HepG2 (cell line): ENCODE measurements around the gene PLA2G4D. TPM values are rescaled to one million over a fixed set of nuclear protein-coding genes. Genes with fewer than 3 reads are reported as not detected.

Source experiments
- AHR ChIP-seq: IDR thresholded peaks from 2 replicates; pipeline ENCODE4 v1.6.1; 2018; ENCODE audit warnings: missing genetic modification reagents, missing compliant biosample characterization
- CBFB ChIP-seq: sonication (generic); formaldehyde crosslinking; IDR thresholded peaks from 2 replicates; pipeline ENCODE4 v1.4.0; 2020; ENCODE audit warnings: missing genetic modification reagents
- CEBPZ ChIP-seq: IDR thresholded peaks from 2 replicates; pipeline ENCODE4 v1.6.1; 2012; ENCODE audit warnings: low read length, improper control_type of control experiment
- CREB1 ChIP-seq, 2 experiments: fragments of 450-650 bp in 1 of 2; IDR thresholded peaks; 2 replicates each; pipeline ENCODE4 v1.6.1; 2016 to 2017; ENCODE audit warnings: control low read depth in 1 of 2, mild to moderate bottlenecking in 1 of 2, missing compliant biosample characterization in 1 of 2, missing genetic modification characterization in 1 of 2
- DPF2 ChIP-seq: sonication (generic); formaldehyde crosslinking; IDR thresholded peaks from 2 replicates; pipeline ENCODE4 v1.4.0; 2020; ENCODE audit warnings: mild to moderate bottlenecking, low read depth, missing genetic modification reagents, borderline replicate concordance
- HES4 ChIP-seq: sonication (generic); formaldehyde crosslinking; IDR thresholded peaks from 2 replicates; pipeline ENCODE4 v1.9.0; 2021; ENCODE audit warnings: mild to moderate bottlenecking, missing genetic modification reagents, borderline replicate concordance
- IRX3 ChIP-seq: sonication (generic); formaldehyde crosslinking; IDR thresholded peaks from 2 replicates; pipeline ENCODE4 v1.8.1; 2023; ENCODE audit warnings: mild to moderate bottlenecking, low read depth, missing genetic modification reagents, borderline replicate concordance
- MIER3 ChIP-seq: IDR thresholded peaks from 2 replicates; pipeline ENCODE4 v1.6.1; 2016; ENCODE audit warnings: missing compliant biosample characterization, borderline replicate concordance
- MXD1 ChIP-seq: sonication (generic); formaldehyde crosslinking; IDR thresholded peaks from 2 replicates; pipeline ENCODE4 v1.4.0; 2020; ENCODE audit warnings: mild to moderate bottlenecking, missing genetic modification reagents
- NCOA1 ChIP-seq: sonication (generic); formaldehyde crosslinking; IDR thresholded peaks from 2 replicates; pipeline ENCODE4 v1.9.0; 2021; ENCODE audit warnings: missing genetic modification reagents
- NCOA2 ChIP-seq: sonication (generic); formaldehyde crosslinking; IDR thresholded peaks from 2 replicates; pipeline ENCODE4 v1.8.0; 2022; ENCODE audit warnings: inconsistent platforms
- PATZ1 ChIP-seq: sonication (generic); formaldehyde crosslinking; IDR thresholded peaks from 2 replicates; pipeline ENCODE4 v1.4.0; 2020; ENCODE audit warnings: missing genetic modification reagents
- STAT5B ChIP-seq: sonication (generic); formaldehyde crosslinking; IDR thresholded peaks from 2 replicates; pipeline ENCODE4 v1.4.0; 2020; ENCODE audit warnings: missing genetic modification reagents
- TBL1XR1 ChIP-seq: fragments of 150-350 bp; IDR thresholded peaks from 2 replicates; pipeline ENCODE4 v1.6.1; 2014; ENCODE audit warnings: borderline replicate concordance, low read length; ENCODE audit not compliant: partially characterized antibody
- ZIK1 ChIP-seq: sonication (generic); formaldehyde crosslinking; IDR thresholded peaks from 2 replicates; pipeline ENCODE4 v1.5.0; 2020; ENCODE audit warnings: mild to moderate bottlenecking, low read depth, missing genetic modification reagents, borderline replicate concordance
- ZNF234 ChIP-seq: sonication (generic); formaldehyde crosslinking; conservative IDR thresholded peaks from 2 replicates; pipeline ENCODE4 v1.5.1; 2020; ENCODE audit warnings: mild to moderate bottlenecking, missing genetic modification reagents
- ZNF503 ChIP-seq: sonication (generic); formaldehyde crosslinking; IDR thresholded peaks from 2 replicates; pipeline ENCODE4 v1.4.0; 2020; ENCODE audit warnings: missing genetic modification reagents
- ZNF777 ChIP-seq: sonication (generic); formaldehyde crosslinking; IDR thresholded peaks from 2 replicates; pipeline ENCODE4 v1.4.0; 2020; ENCODE audit warnings: missing genetic modification reagents
- ZSCAN25 ChIP-seq: sonication (generic); formaldehyde crosslinking; IDR thresholded peaks from 2 replicates; pipeline ENCODE4 v1.8.0; 2022; ENCODE audit warnings: mild to moderate bottlenecking, missing genetic modification reagents
- ZUFSP ChIP-seq: sonication (generic); formaldehyde crosslinking; IDR thresholded peaks from 2 replicates; pipeline ENCODE4 v1.9.0; 2021; ENCODE audit warnings: missing genetic modification reagents, mild to moderate bottlenecking, borderline replicate concordance
- polyA plus RNA-seq, 8 experiments: library from polyadenylated mRNA; depleted of rRNA in 3 of 8; stranded (reverse) in 7 of 8; unstranded in 1 of 8; fragments of >200 nt; fragmentation: Illumina TruSeq in 4 of 8; extraction: Trizol in 4 of 8; gene quantifications; 2 replicates each; pipeline versions ENCODE4 v1.2.1 to v1.2.3, GENCODE V29; 2011 to 2016; ENCODE audit warnings: low read depth in 4 of 8, missing spikeins in 1 of 8, mixed read lengths in 1 of 8; ENCODE audit not compliant: insufficient read depth in 1 of 8
- total RNA-seq, 5 experiments: library from RNA; depleted of rRNA; stranded (reverse); fragments of >200 nt; fragmentation: Illumina TruSeq; extraction: Trizol; gene quantifications; 2 replicates each; pipeline ENCODE4 v1.2.3, GENCODE V29; 2016; ENCODE audit warnings: low read depth in 1 of 5

PLA2G4D gene
- total and polyA plus RNA-seq, 2 of the 13 experiments (the other 11 are each of a cell fraction or from before 2014, with no cell fraction given) = 0.04 to 0.21 TPM

GRCh38 chr15:42138968-42139386 is 44.6 kb upstream of the PLA2G4D start (continued):
- TF ChIP-seq STAT5B (0 out of 2 replicates have a peak, but pooled peaks have one; percentile 39), DPF2 (CRISPR knock-in tag) (peak; percentile 59; the same call in 1 of the 2 replicates), CBFB (0 out of 2 replicates have a peak, but pooled peaks have one; percentile 39), ZNF503 (CRISPR knock-in tag) (peak; percentile 75; the same call in 1 of the 2 replicates), ZIK1 (CRISPR knock-in tag) (0 out of 2 replicates have a peak, but pooled peaks have one; percentile 26), TBL1XR1 (peak; percentile 35), HES4 (no peak), CEBPZ (peak; percentile 88), IRX3 (CRISPR knock-in tag) (peak; percentile 39; the same call in 1 of the 2 replicates), NCOA2 (CRISPR knock-in tag) (peak; percentile 83), PATZ1 (CRISPR knock-in tag) (no peak), ZSCAN25 (CRISPR knock-in tag) (0 out of 2 replicates have a peak, but pooled peaks have one; percentile 19), CREB1 (IDR thresholded peaks at IDR 0.05) (no peak), CREB1 (CRISPR knock-in tag; IDR thresholded peaks at IDR 0.05) (peak; percentile 58; the same call in 1 of the 2 replicates), ZNF777 (no peak), AHR (0 out of 2 replicates have a peak, but pooled peaks have one; percentile 63), MXD1 (CRISPR knock-in tag) (0 out of 2 replicates have a peak, but pooled peaks have one; percentile 23), ZUFSP (CRISPR knock-in tag) (no peak), MIER3 (CRISPR knock-in tag) (peak; percentile 89; the same call in 1 of the 2 replicates), ZNF234 (CRISPR knock-in tag) (no peak), NCOA1 (CRISPR knock-in tag) (no peak)
